Measurements from ENCODE around the gene RTRAF. TPM values are rescaled to one million over a fixed set of nuclear protein-coding genes. Genes with fewer than 3 reads are reported as not detected.

Gene RTRAF
- total and polyA plus RNA-seq, 2 donors (not counting 1 experiment from before 2014, with no cell fraction given) = 147 to 222 TPM

DNA sequence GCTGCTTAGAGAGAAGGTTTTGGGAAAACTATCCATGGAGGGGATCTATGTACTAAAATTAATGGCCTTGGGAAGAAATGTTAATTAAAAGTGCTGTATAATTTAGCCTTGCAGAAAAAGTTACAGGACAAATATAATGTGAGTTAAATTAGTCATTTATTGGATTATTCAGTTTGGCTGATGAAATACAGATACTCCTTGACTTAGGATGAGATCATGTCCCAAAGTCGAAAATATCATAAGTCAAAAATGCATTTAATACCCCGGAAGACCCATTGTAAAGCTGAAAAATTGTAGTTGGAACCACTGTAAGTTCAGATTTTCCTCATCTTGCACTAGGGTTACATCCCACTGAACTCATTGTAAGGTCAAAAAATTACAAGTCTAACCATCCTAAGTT is 9.7 kb downstream of the RTRAF start:
- DNase-seq (ENCODE audit: low read depth in 2 of 2) = peak; percentile 6 to 64
- Histone ChIP-seq H4K20me1 (ENCODE audit: control insufficient read depth, extremely low read depth, insufficient read depth, low read length) (no peaks in the 10 kb centered on the region), H2AFZ (ENCODE audit: low read length) (no peak overlapping the region), H3K4me3 (replicated peaks in 1 of 4; ENCODE audit: control extremely low read depth in 1 of 4, insufficient read depth in 1 of 4, low read depth in 3 of 4, low read length in 4 of 4) (no peak overlapping the region), H3K4me1 (ENCODE audit: control insufficient read depth, extremely low read depth, insufficient read depth, low read length) (peaks cover 13% of the 10 kb centered on the region), H3K9me3 (ENCODE audit: control insufficient read depth, insufficient read depth, low read depth, low read length) (no peaks in the 10 kb centered on the region), H3K27ac (ENCODE audit: insufficient read depth, low read length) (no peak overlapping the region), H3K36me3 (ENCODE audit: control insufficient read depth, insufficient read depth, low read length) (peaks cover 12% of the 10 kb centered on the region), H3K9ac (ENCODE audit: insufficient read depth, low read length) (no peak overlapping the region), H3K79me2 (ENCODE audit: control insufficient read depth, insufficient read depth, low read length) (peaks cover 5% of the 10 kb centered on the region), H3K27me3 (ENCODE audit: control insufficient read depth, insufficient read depth, low read length) (no peaks in the 10 kb centered on the region), H3K4me2 (ENCODE audit: extremely low read depth, insufficient read depth, low read length) (no peak overlapping the region)
- no peak for TF ChIP-seq EZH2 (IDR thresholded peaks at IDR 0.05; ENCODE audit: low read length, missing control alignments)
- TF ChIP-seq, protein P1, sequence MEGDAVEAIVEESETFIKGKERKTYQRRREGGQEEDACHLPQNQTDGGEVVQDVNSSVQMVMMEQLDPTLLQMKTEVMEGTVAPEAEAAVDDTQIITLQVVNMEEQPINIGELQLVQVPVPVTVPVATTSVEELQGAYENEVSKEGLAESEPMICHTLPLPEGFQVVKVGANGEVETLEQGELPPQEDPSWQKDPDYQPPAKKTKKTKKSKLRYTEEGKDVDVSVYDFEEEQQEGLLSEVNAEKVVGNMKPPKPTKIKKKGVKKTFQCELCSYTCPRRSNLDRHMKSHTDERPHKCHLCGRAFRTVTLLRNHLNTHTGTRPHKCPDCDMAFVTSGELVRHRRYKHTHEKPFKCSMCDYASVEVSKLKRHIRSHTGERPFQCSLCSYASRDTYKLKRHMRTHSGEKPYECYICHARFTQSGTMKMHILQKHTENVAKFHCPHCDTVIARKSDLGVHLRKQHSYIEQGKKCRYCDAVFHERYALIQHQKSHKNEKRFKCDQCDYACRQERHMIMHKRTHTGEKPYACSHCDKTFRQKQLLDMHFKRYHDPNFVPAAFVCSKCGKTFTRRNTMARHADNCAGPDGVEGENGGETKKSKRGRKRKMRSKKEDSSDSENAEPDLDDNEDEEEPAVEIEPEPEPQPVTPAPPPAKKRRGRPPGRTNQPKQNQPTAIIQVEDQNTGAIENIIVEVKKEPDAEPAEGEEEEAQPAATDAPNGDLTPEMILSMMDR (conservative IDR thresholded peaks at IDR 0.05 in 1 of 2, IDR thresholded peaks at IDR 0.05 in 1 of 2; ENCODE audit: low read depth in 1 of 2, low read length in 2 of 2) = no peak

DNA sequence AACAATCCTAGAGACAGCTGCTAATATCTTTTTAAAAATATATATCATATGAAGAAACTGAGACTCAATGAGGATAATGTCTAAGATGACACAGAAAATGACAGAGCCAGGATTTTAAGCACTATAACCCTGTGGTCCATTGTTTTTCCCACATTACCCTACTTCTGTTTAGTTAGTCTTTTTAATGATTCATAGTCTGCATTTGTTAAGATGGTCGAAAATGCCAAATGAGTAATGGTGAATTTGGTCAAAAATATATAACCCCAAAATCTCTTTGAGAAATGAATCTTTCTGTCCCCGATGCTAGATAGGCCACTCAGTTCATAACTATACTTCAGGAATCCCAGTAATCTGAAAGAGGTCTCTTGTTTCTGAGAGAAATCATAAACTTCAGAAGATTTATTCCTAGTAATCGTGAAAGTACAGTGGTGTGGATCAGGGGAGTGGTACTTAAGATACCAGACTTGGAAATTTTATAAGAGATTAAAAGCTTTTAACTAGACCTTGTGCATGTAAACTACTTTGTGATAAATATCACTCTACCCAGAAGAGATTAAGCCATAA is 10.8 kb downstream of the RTRAF start:
- Histone ChIP-seq H3K36me3 (ENCODE audit: control insufficient read depth, insufficient read depth, low read length) (peaks cover 20% of the 10 kb centered on the region), H3K4me3 (replicated peaks in 1 of 4; ENCODE audit: control extremely low read depth in 1 of 4, insufficient read depth in 1 of 4, low read depth in 3 of 4, low read length in 4 of 4) (no peak overlapping the region), H3K4me1 (ENCODE audit: control insufficient read depth, extremely low read depth, insufficient read depth, low read length) (peaks cover 13% of the 10 kb centered on the region), H3K27me3 (ENCODE audit: control insufficient read depth, insufficient read depth, low read length) (no peaks in the 10 kb centered on the region), H3K79me2 (ENCODE audit: control insufficient read depth, insufficient read depth, low read length) (peaks cover 5% of the 10 kb centered on the region), H3K27ac (ENCODE audit: insufficient read depth, low read length) (no peak overlapping the region), H4K20me1 (ENCODE audit: control insufficient read depth, extremely low read depth, insufficient read depth, low read length) (no peaks in the 10 kb centered on the region), H3K4me2 (ENCODE audit: extremely low read depth, insufficient read depth, low read length) (no peak overlapping the region), H2AFZ (ENCODE audit: low read length) (no peak overlapping the region), H3K9me3 (ENCODE audit: control insufficient read depth, insufficient read depth, low read depth, low read length) (no peaks in the 10 kb centered on the region), H3K9ac (ENCODE audit: insufficient read depth, low read length) (no peak overlapping the region)
- DNase-seq (ENCODE audit: low read depth in 2 of 2) = peak in 1 of 2 donors; percentile 46
- TF ChIP-seq, protein P1 (conservative IDR thresholded peaks at IDR 0.05 in 1 of 2, IDR thresholded peaks at IDR 0.05 in 1 of 2; ENCODE audit: low read depth in 1 of 2, low read length in 2 of 2) = no peak
- no peak for TF ChIP-seq EZH2 (IDR thresholded peaks at IDR 0.05; ENCODE audit: low read length, missing control alignments)

DNA sequence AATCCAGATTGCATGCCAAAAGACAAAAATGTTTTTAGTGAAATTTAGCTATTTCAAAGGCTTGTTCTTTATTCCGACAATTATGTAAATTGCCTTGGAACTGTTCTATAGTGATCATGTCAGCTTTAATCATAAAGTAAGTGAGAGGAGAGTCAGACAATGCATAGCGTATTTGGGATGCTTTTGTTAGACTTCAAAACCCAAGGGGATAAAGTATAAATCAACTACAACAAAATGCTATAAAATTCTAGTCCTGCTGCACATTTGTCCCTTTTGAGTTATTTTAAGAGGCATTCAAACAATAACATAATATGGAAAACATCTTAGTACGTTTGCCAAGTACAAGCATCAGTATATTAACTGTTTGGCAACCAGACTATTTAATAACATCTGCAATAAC is 11.3 kb downstream of the RTRAF start:
- no peak overlapping the region for H2AFZ ChIP-seq (ENCODE audit: low read length)
- H3K9me3 ChIP-seq (ENCODE audit: control insufficient read depth, insufficient read depth, low read depth, low read length) = no peaks in the 10 kb centered on the region
- peaks cover 4% of the 10 kb centered on the region for H3K79me2 ChIP-seq (ENCODE audit: control insufficient read depth, insufficient read depth, low read length)
- H3K27me3 ChIP-seq (ENCODE audit: control insufficient read depth, insufficient read depth, low read length) = no peaks in the 10 kb centered on the region
- H3K9ac ChIP-seq (ENCODE audit: insufficient read depth, low read length) = no peak overlapping the region
- H3K4me1 ChIP-seq (ENCODE audit: control insufficient read depth, extremely low read depth, insufficient read depth, low read length) = peaks cover 13% of the 10 kb centered on the region
- no peak overlapping the region for H3K4me3 ChIP-seq (replicated peaks in 1 of 4; ENCODE audit: control extremely low read depth in 1 of 4, insufficient read depth in 1 of 4, low read depth in 3 of 4, low read length in 4 of 4)
- DNase-seq (ENCODE audit: low read depth in 2 of 2) = no peak
- TF ChIP-seq, protein P1 (conservative IDR thresholded peaks at IDR 0.05 in 1 of 2, IDR thresholded peaks at IDR 0.05 in 1 of 2; ENCODE audit: low read depth in 1 of 2, low read length in 2 of 2) = no peak
- no peak for TF ChIP-seq EZH2 (IDR thresholded peaks at IDR 0.05; ENCODE audit: low read length, missing control alignments)
- peaks cover 26% of the 10 kb centered on the region for H3K36me3 ChIP-seq (ENCODE audit: control insufficient read depth, insufficient read depth, low read length)
- H3K4me2 ChIP-seq (ENCODE audit: extremely low read depth, insufficient read depth, low read length) = no peak overlapping the region
- H4K20me1 ChIP-seq (ENCODE audit: control insufficient read depth, extremely low read depth, insufficient read depth, low read length) = no peaks in the 10 kb centered on the region
- no peak overlapping the region for H3K27ac ChIP-seq (ENCODE audit: insufficient read depth, low read length)

Measured in fibroblast of lung (primary cell).